Measurements from ENCODE around the gene CFAP20DC. TPM values are rescaled to one million over a fixed set of nuclear protein-coding genes. Genes with fewer than 3 reads are reported as not detected.
"Not testable (repeated sequence)": the region's sequence is repeated elsewhere in the genome, so short reads cannot be mapped to it uniquely, and the experiment has no call there.

Gene CFAP20DC
- total and polyA plus RNA-seq, 2 of the 8 experiments (the other 6 are each of a cell fraction or from before 2014, with no cell fraction given), result 2.2 to 2.8 TPM

DNA sequence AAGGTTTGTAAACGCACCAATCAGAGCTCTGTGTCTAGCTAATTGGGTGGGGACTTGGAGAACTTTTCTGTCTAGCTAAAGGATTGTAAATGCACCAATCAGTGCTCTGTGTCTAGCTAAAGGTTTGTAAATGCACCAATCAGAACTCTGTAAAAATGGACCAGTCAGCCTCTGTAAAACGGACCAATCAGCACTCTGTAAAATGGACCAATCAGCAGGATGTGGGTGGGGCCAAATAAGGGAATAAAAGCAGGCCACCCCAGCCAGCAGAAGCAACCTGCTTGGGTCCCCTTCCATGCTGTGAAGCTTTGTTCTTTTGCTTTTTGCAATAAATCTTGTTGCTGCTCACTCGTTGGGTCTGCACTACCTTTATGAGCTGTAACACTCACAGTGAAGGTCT is 340.8 kb downstream of the CFAP20DC start:
- not testable (repeated sequence) for H2AK5ac ChIP-seq (ENCODE audit: low read depth, low read length)

More for the DNA sequence above, 340.8 kb downstream of the CFAP20DC start:
- H3K4me2 ChIP-seq (ENCODE audit: insufficient read depth in 1 of 2, low read depth in 2 of 2, low read length in 2 of 2); H2BK120ac ChIP-seq (replicated peaks; ENCODE audit: low read depth, low read length); H2BK12ac ChIP-seq (ENCODE audit: low read depth, low read length); H3K9me3 ChIP-seq (ENCODE audit: insufficient read depth in 2 of 2, low read depth in 1 of 2, low read length in 1 of 2); H2AFZ ChIP-seq (ENCODE audit: low read length); H3K27ac ChIP-seq (ENCODE audit: low read depth, low read length); H3K27me3 ChIP-seq (replicated peaks in 1 of 4; ENCODE audit: control insufficient read depth in 3 of 4, extremely low read depth in 1 of 4, insufficient read depth in 3 of 4, low read length in 3 of 4); H3K23me2 ChIP-seq (ENCODE audit: low read depth, low read length); FAIRE-seq; POLR2A ChIA-PET (ENCODE audit: partially characterized antibody); H3K23ac ChIP-seq (ENCODE audit: insufficient read length); H3K4me1 ChIP-seq (replicated peaks in 1 of 4; ENCODE audit: control insufficient read depth in 3 of 4, insufficient read depth in 4 of 4, low read length in 3 of 4); H4K91ac ChIP-seq (replicated peaks; ENCODE audit: insufficient read length, low read length); H2BK5ac ChIP-seq (ENCODE audit: low read depth, low read length); H4K8ac ChIP-seq (ENCODE audit: extremely low read depth, insufficient read depth, low read length); H3K56ac ChIP-seq (replicated peaks; ENCODE audit: insufficient read length, low read depth, low read length); H3K79me1 ChIP-seq (ENCODE audit: low read depth, low read length); H2BK15ac ChIP-seq (ENCODE audit: low read length); H2BK20ac ChIP-seq (ENCODE audit: low read length); H3K36me3 ChIP-seq (ENCODE audit: control insufficient read depth in 2 of 4, insufficient read depth in 4 of 4, low read length in 3 of 4); H3K9ac ChIP-seq (replicated peaks in 1 of 4; ENCODE audit: extremely low read depth in 1 of 4, low read depth in 3 of 4, low read length in 3 of 4); H3K4ac ChIP-seq (replicated peaks; ENCODE audit: insufficient read length, low read depth, low read length); H3K18ac ChIP-seq (ENCODE audit: extremely low read depth, low read length); DNase-seq (ENCODE audit: low read depth in 1 of 2, low spot score in 2 of 2); H3K4me3 ChIP-seq (ENCODE audit: extremely low read depth in 1 of 4, insufficient read depth in 2 of 4, low read depth in 3 of 4, low read length in 4 of 4); H4K5ac ChIP-seq (ENCODE audit: insufficient read length, low read depth, low read length); H4K20me1 ChIP-seq (replicated peaks in 1 of 2; ENCODE audit: control insufficient read depth in 1 of 2, insufficient read depth in 2 of 2, low read length in 2 of 2); H3K14ac ChIP-seq (ENCODE audit: insufficient read length); H3K79me2 ChIP-seq (ENCODE audit: control insufficient read depth in 1 of 2, insufficient read depth in 2 of 2, low read length in 2 of 2): not testable (repeated sequence)
- CTCF ChIA-PET (ENCODE audit: partially characterized antibody), result interaction anchor here (0.7 kb wide), 1 partner anchor 11 kb away, joined by 3 read pairs; no protein-coding TSS in a partner anchor
- WGBS, 2 experiments (ENCODE audit: extremely low coverage in 1 of 2, insufficient coverage in 1 of 2, insufficient read length in 1 of 2, insufficient replicate concordance in 2 of 2, low coverage in 1 of 2, low lambda C conversion rate in 2 of 2, missing lambda C conversion rate in 1 of 2), result 97% methylated on average over 3 of the region's 3 CpGs; no CpG with 5 or more reads in 1 of the 2 experiments

Measured in H1 (cell line).